GM21528 (cell line): ENCODE measurements around the gene ESYT2.

Experiments
- ATAC-seq: cut with Tn5 transposase; IDR thresholded peaks from one replicate; pipeline ENCODE4 v1.9.1; 2021; ENCODE audit warnings: mild to moderate bottlenecking, moderate library complexity; ENCODE audit not compliant: unreplicated experiment, low FRiP score

The ESYT2 gene

GRCh38 chr7:158805414-158805813 is 23.9 kb downstream of the ESYT2 start:
- ATAC-seq, result no peak

DNA sequence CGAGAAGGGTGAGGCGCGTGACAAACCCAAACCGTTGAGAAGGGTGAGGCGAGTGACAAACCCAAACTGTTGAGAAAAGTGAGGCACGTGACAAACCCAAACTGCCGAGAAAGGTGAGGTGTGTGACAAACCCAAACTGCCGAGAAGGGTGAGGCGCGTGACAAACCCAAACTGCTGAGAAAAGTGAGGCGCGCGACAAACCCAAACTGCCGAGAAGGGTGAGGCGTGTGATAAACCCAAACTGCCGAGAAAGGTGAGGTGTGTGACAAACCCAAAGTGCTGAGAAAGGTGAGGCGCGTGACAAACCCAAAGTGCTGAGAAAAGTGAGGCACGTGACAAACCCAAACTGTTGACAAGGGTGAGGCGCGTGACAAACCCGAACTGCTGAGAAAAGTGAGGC is 25.0 kb downstream of the ESYT2 start:
- no peak for ATAC-seq

DNA sequence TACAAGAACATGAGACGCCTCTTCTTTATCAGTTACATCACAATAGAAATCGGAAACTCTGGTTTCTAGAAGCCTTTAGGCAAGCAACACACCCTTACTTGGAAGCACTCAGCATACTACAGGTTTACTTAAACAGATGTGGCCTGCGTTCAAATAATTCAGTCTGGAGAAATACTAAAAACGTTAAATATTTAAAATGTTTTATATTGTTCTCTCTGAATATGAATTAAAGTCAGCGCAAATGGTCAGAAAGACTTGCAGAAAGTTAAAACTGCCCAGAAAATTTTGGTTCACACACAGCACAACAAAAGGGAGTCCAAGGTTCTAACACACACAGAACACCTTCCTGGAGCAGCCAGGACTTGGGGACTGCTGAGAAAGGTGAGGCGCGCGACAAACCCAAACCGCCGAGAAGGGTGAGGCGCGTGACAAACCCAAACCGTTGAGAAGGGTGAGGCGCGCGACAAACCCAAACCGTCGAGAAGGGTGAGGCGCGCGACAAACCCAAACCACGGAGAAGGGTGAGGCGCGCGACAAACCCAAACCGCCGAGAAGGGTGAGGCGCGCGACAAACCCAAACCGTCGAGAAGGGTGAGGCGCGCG is 25.8 kb downstream of the ESYT2 start:
- no peak for ATAC-seq

DNA sequence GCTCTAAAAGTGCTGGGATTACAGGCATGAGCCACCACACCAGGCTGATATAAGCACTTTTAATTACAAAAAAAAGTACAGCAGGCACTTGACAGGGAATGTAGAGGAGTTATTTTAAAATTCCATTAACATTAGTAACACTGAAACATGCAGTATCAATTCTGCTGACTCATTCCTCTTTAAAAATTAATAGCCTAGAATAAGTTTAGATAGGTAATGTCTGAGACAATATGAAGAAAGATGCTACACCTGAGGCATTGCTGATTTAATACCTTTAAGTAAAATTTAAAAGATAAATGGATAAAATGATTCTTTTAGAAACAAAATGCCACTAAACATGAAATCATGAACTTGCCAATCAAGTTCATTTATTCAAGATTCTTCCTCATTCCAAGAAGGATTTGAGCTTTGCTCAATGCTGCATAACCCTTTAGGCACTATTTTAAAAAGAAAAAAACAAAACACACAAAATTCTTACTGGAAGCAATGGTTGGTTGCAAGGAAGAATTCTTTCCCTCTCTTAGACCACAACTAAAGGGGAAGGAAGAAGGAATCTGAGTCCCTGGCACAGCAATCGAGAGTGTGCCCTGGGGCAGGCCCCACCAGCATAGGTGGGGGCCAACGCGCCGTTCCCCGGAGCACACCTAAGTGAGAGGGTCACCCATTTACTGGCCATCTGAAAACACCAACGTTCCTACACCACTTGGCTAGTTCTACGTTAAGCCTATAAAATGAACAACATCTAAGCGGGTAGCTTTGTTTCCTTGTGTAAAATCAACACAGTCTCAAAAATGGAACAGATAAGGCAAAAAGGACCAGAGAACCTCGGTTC is 26.6 kb downstream of the ESYT2 start:
- no peak for ATAC-seq

DNA sequence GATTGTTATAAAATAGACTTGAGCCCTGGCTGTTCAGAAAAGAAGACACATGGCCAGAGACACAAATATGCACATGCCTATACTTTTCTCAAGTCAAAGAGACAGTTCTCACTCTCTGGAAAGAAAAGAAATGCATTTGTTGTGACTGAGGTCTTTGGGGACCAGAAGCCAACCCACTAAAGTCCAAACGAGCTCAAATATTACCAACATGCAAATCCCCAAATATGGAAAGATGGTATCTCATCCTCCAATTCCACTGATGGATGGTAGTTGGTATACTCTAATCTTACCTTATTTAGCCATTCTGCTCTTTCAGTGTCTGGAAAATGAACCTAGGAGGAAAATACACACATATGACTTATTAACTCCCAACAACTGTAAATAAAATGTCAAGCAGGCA is 30.6 kb downstream of the ESYT2 start:
- no peak for ATAC-seq

DNA sequence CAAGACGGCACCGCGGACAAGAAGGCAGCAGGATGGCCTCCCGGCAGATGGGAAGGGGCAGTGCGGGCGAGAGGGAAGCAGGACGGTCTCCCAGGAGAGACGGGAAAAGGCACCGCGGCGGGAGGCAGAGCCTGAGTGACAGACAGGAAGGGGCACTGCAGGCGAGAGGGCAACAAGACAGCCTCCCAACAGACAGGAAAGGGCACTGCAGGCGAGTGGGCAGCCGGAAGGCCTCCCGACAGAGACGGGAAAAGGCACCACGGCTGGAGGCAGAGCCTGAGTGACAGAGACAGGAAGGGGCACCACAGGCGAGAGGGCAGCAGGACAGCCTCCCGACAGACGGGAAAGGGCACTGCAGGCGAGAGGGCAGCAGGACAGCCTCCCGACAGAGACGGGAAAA is 32.6 kb downstream of the ESYT2 start:
- no peak for ATAC-seq

DNA sequence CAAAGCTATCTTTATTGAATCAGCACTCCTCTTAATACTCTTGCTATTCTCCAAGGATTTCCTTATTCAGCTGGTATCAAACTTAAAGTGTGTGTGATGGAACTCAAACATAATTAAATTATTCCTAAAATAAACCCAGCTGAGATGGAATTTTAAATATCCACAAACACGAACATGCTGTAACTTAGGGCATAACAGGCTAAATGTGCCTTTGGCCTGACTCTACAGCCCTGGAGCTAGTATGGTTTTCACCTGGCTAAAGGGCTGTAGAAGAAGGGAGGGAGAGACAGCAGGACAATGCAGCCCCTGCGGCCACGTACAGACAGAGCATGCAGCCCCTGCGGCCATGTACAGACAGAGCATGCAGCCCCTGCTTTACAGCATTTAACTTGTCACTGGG is 34.0 kb downstream of the ESYT2 start:
- ATAC-seq, result no peak

- no peak for ATAC-seq
These were observed 38.2 kb downstream of the ESYT2 start for GRCh38 chr7:158791107-158791506.

- ATAC-seq, result no peak
These were observed 39.5 kb downstream of the ESYT2 start for GRCh38 chr7:158789842-158790241.

- ATAC-seq, result no peak
These were observed 42.4 kb downstream of the ESYT2 start for GRCh38 chr7:158786898-158787297.

DNA sequence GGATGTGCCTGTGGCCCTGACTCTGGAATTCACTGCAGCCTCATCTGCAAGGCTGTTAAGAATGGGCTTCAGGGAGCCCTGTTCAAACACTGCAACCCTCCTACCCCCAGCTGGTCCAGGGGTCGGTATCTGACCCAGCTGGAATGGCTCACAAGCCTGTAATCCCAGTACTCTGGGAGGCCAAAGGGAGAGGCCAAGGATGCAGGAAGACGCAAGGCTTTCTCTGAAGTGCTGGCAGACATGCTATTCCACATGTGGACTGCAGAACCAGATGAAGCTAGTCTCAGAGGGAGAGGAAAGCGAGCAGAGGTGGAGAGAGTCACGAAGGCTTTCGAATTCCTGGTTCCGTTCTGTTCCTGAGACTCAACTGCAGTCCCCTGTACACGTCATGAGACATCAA is 45.0 kb downstream of the ESYT2 start:
- ATAC-seq, result no peak

GRCh38 chr7:158783595-158783994 is 45.7 kb downstream of the ESYT2 start:
- ATAC-seq, result no peak

DNA sequence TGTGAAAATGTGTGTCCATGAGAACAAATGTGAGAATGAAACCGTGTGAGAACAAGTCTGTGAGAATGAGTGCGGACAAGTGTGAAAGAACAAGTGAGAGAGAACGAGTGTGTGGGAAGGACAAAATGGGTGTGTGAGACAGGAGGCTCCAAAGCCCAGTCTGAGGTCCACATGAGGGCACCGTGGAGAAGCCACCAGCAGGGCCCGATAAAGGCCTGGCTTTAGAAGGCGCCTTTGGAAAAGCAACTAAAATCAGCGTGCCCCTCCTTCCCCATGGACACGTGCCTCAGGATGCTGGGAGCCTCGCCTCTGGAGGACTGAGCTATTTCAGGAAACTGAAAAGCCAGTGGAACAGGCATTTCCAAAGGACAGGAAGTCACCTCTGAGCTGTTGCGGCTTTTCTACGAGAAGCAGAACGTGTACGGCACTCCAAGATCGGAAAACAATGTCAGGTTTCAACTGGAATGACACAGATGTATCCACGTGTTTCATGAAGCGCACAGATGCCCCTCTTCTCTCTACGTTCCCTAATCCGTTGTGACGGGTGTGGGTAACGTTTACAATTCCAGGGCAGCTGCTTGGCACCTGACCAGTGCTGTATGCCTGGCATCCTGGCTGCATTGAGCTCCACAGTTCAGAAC is 46.4 kb downstream of the ESYT2 start:
- no peak for ATAC-seq

- ATAC-seq, result no peak
These were observed 47.2 kb downstream of the ESYT2 start for GRCh38 chr7:158781974-158782664.

DNA sequence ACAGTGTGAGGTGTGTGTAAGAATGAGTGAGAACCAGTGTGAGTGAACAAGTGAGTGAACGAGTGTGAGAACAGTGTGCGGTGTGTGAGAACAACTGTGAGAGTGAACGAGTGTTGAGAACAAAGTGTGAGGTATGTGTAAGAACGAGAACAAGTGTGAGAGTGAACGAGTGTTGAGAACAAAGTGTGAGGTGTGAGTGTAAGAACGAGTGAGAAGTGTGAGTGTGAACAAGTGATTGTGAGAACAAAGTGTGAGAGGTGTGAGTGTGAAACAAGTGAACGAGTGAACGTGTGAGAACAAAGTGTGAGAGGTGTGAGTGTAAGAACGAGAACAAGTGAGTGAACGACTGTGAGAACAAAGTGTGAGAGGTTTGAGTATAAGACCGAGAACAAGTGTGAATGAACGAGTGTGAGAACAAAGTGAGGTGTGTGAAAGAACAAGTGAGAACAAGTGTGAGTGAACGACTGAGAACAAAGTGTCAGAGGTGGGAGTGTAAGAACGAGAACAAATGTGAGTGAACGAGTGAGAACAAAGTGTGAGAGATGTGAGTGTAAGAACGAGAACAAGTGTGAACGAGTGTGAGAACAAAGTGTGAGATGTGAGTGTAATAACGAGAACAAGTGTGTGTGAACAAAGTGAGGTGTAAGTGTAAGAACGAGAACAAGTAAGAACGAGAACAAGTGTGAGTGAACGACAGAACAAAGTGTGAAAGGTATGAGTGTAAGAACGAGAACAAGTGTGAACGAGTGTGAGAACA is 47.9 kb downstream of the ESYT2 start:
- ATAC-seq, result no peak

DNA sequence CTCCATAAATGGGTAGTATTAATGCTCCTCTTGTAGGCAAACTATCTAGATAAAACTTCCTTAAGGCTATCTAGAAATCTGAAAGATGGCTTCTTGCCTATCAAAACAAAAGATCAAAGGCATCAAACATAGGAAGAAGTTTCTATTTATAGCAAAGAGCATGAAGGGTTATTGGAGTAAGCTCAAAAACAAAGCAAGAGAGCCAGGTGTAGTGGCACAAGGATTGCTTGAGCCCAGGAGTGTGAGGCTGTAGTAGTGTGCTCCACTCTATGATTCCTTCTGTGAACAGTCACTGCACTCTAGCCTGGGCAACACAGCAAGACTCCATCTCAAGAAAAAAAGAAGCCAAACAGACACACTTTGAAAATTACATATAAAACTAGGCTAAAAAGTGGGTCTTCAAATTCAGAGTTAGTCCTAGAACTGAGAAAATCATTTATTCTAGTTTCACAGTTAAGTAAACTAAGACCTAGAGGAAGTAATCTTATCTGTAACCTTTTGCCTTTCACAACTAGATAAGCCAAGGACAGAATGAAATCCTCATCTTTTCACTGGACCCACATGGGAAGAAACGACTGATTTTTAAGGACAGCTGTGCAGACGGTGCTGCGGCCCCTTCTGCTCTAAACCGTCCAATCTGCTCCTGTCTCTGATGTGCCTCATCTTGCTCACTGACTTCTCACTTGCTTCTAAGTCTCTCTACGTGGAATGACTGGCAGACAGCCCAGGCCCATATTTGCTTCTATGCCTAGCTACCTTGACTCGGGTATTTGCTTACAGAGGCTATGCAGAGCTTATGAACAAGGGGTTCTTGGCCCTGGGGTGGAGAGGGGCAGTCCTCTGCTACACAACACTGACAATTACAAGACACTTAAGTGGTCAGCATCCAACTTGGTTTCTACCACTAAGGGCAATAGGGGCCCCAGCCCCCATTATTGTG is 50.0 kb downstream of the ESYT2 start:
- no peak for ATAC-seq

- no peak for ATAC-seq
These were observed 50.8 kb downstream of the ESYT2 start for GRCh38 chr7:158778471-158778870.

GRCh38 chr7:158777793-158778192 is 51.5 kb downstream of the ESYT2 start:
- ATAC-seq, result no peak

DNA sequence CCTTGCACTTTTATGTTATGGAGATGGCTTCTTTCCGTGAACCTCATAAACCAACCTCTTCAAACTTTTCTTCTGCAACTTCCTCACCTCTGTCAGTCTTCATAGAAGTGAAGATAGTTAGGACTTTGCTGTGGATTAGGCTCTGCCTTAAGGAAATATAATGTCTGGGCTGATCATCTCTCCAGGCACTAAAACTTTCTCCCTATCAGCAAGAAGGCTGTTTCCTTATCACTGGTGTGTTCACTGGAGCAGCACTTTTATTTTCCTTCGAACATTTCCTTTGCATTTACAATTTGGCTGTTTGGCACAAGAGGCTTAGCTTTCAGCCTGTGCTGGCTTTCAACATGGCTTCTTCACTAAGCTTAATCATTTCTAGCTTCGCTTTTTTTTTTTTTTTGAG is 52.8 kb downstream of the ESYT2 start:
- ATAC-seq, result no peak
